ENCODE measurements around the gene MZF1. TPM values are rescaled to one million over a fixed set of nuclear protein-coding genes. Genes with fewer than 3 reads are reported as not detected.
"Not testable (repeated sequence)": the region's sequence is repeated elsewhere in the genome, so short reads cannot be mapped to it uniquely, and the experiment has no call there.

MZF1 gene
- 9.4 and 23.8 TPM in 2 replicates for total RNA-seq (2014; rRNA removed; shearing (Covaris generic); ENCODE audit: low replicate concordance)

GRCh38 chr19:58572818-58573657, at the start of gene MZF1:
MZF1 (minus strand) TSS chr19:58573335; CDS start chr19:58571389, 1,946 bp downstream.
- Histone ChIP-seq H3K36me3 (peaks cover 36% of the 10 kb centered on the region), H3K27me3 (no peaks in the 10 kb centered on the region), H3K9me3 (no peaks in the 10 kb centered on the region), H3K4me3 (peak within 1 kb of the TSS; percentile 85)
- peak; percentile 100 for DNase-seq

GRCh38 chr19:58607213-58607612, 34.1 kb upstream of the MZF1 start:
- peak; percentile 37 for DNase-seq
- not testable (repeated sequence) for H3K36me3 ChIP-seq, H3K4me3 ChIP-seq, H3K27me3 ChIP-seq, H3K9me3 ChIP-seq

- H3K27me3 ChIP-seq, H3K4me3 ChIP-seq, H3K9me3 ChIP-seq, H3K36me3 ChIP-seq: not testable (repeated sequence)
- peak; percentile 29 for DNase-seq
These were observed 33.2 kb upstream of the MZF1 start for GRCh38 chr19:58606251-58606896.

GRCh38 chr19:58586133-58586765, 13.1 kb upstream of the MZF1 start:
- DNase-seq: no peak
- H3K36me3 ChIP-seq: peaks cover 14% of the 10 kb centered on the region
- no peaks in the 10 kb centered on the region for H3K27me3 ChIP-seq
- H3K9me3 ChIP-seq: no peaks in the 10 kb centered on the region
- H3K4me3 ChIP-seq: no peak overlapping the region

GRCh38 chr19:58585442-58586132, 12.5 kb upstream of the MZF1 start:
- no peak for DNase-seq
- Histone ChIP-seq H3K27me3 (no peaks in the 10 kb centered on the region), H3K4me3 (no peak overlapping the region)

GRCh38 chr19:58584498-58585441, 11.6 kb upstream of the MZF1 start:
- no peak overlapping the region for H3K4me3 ChIP-seq
- H3K36me3 ChIP-seq: peaks cover 18% of the 10 kb centered on the region
- H3K9me3 ChIP-seq: no peaks in the 10 kb centered on the region
- no peak for DNase-seq
- no peaks in the 10 kb centered on the region for H3K27me3 ChIP-seq

More at GRCh38 chr19:58585442-58586132, 12.5 kb upstream of the MZF1 start:
- no peaks in the 10 kb centered on the region for H3K9me3 ChIP-seq
- peaks cover 18% of the 10 kb centered on the region for H3K36me3 ChIP-seq

- Histone ChIP-seq H3K9me3 (no peaks in the 10 kb centered on the region), H3K36me3 (peaks cover 18% of the 10 kb centered on the region), H3K4me3 (no peak overlapping the region), H3K27me3 (no peaks in the 10 kb centered on the region)
- DNase-seq: no peak
These were observed 9.8 kb upstream of the MZF1 start for GRCh38 chr19:58582985-58583384.

GRCh38 chr19:58581227-58582141, 8.3 kb upstream of the MZF1 start:
- H3K36me3 ChIP-seq: peaks cover 22% of the 10 kb centered on the region
- H3K27me3 ChIP-seq: no peaks in the 10 kb centered on the region
- no peak for DNase-seq
- H3K9me3 ChIP-seq: no peaks in the 10 kb centered on the region
- H3K4me3 ChIP-seq: no peak overlapping the region

- no peak overlapping the region for H3K4me3 ChIP-seq
- DNase-seq: no peak
These were observed 6.5 kb upstream of the MZF1 start for GRCh38 chr19:58579473-58580142.

GRCh38 chr19:58578012-58578925, 5.1 kb upstream of the MZF1 start:
- Histone ChIP-seq H3K4me3 (no peak overlapping the region), H3K27me3 (no peaks in the 10 kb centered on the region), H3K9me3 (no peaks in the 10 kb centered on the region), H3K36me3 (peaks cover 21% of the 10 kb centered on the region)
- no peak for DNase-seq

More at GRCh38 chr19:58579473-58580142, 6.5 kb upstream of the MZF1 start:
- Histone ChIP-seq H3K27me3 (no peaks in the 10 kb centered on the region), H3K9me3 (no peaks in the 10 kb centered on the region), H3K36me3 (peaks cover 22% of the 10 kb centered on the region)

- not testable (repeated sequence) for DNase-seq, H3K4me3 ChIP-seq, H3K9me3 ChIP-seq, H3K27me3 ChIP-seq
- H3K36me3 ChIP-seq: peaks cover 17% of the 10 kb centered on the region
These were observed 4.4 kb upstream of the MZF1 start for GRCh38 chr19:58577581-58577980.

- DNase-seq: peak; percentile 94
- Histone ChIP-seq H3K9me3 (no peaks in the 10 kb centered on the region), H3K36me3 (peaks cover 24% of the 10 kb centered on the region), H3K27me3 (no peaks in the 10 kb centered on the region), H3K4me3 (peak overlapping the region; percentile 85)
These were observed 2.3 kb upstream of the MZF1 start for GRCh38 chr19:58575183-58576041.

GRCh38 chr19:58573658-58574164, 576 bp upstream of the MZF1 start:
- Histone ChIP-seq H3K27me3 (no peaks in the 10 kb centered on the region), H3K9me3 (no peaks in the 10 kb centered on the region), H3K4me3 (peak overlapping the region; percentile 85), H3K36me3 (peaks cover 34% of the 10 kb centered on the region)
- DNase-seq: no peak

Data from MG63 (cell line).